Colonic mucosa (tissue), 4 donors: ENCODE data around the gene CAMK1D. TPM values are rescaled to one million over a fixed set of nuclear protein-coding genes. Genes with fewer than 3 reads are reported as not detected.

Experiments used
- DNase-seq: peaks from one replicate; pipeline ENCODE4 v3.0.0-alpha.2; 2020
- H3K27ac ChIP-seq: fragments of 200-600 bp; one replicate; pipeline ENCODE4 v1.8.0; 2021
- H3K27me3 ChIP-seq: fragments of 200-600 bp; one replicate; pipeline ENCODE4 v1.8.0; 2021
- H3K36me3 ChIP-seq: fragments of 200-600 bp; one replicate; pipeline ENCODE4 v1.8.0; 2021
- H3K4me1 ChIP-seq: fragments of 200-600 bp; one replicate; pipeline ENCODE4 v1.8.0; 2021; ENCODE audit warnings: mild to moderate bottlenecking
- H3K4me3 ChIP-seq: fragments of 200-600 bp; one replicate; pipeline ENCODE4 v1.8.0; 2021
- H3K9ac ChIP-seq, 2 donors: one replicate each; pipeline ENCODE4 v1.7.0; 2013; ENCODE audit warnings: control low read depth in 2 of 2, low read depth in 2 of 2, low read length in 2 of 2
- H3K9me3 ChIP-seq: fragments of 200-600 bp; one replicate; pipeline ENCODE4 v1.8.0; 2021
- CTCF ChIP-seq: fragments of 200-600 bp; IDR thresholded peaks from one replicate; pipeline ENCODE4 v1.8.0; 2022; ENCODE audit warnings: antibody characterized with exemption, mild to moderate bottlenecking
- intact Hi-C: fragments of 100-400 bp; cut with DNase I; formaldehyde crosslinking; loops from one replicate; pipeline ENCODE4 v1.14.1; 2022
- total RNA-seq, 2 donors: library from RNA; stranded (reverse); fragmentation: NEBNext Ultra II Directional in 1 of 2; extraction: Animal tissue kit (Norgen Biotek cat#: 25700) in 1 of 2; gene quantifications; one replicate each; pipeline ENCODE4 v1.2.1, GENCODE V29; 2021
- donor health status: healthy.
- donor health status: DM: no; HTN: no; CAD: no.
- donor health status: DM: no; HTN: no; CAD: no.

The CAMK1D gene
- total RNA-seq, 2 donors from 2014 or later, result 21.3 to 29.7 TPM

GRCh38 chr10:12625393-12626023 lies 276.2 kb downstream of the CAMK1D start:
- intact Hi-C loops, result no loop called here
- H3K4me1 ChIP-seq, result peaks cover 7% of the 10 kb centered on the region
- H3K9ac ChIP-seq, result no peak overlapping the region
- no peaks in the 10 kb centered on the region for H3K27me3 ChIP-seq
- H3K4me3 ChIP-seq, result no peak overlapping the region
- H3K9me3 ChIP-seq, result no peaks in the 10 kb centered on the region
- DNase-seq, result no peak
- no peak for TF ChIP-seq CTCF
- H3K36me3 ChIP-seq, result no peaks in the 10 kb centered on the region
- H3K27ac ChIP-seq, result no peak overlapping the region

- Histone ChIP-seq H3K9ac (peak overlapping the region in 1 of 2 donors; percentile 52), H3K27me3 (no peaks in the 10 kb centered on the region), H3K36me3 (no peaks in the 10 kb centered on the region), H3K4me1 (peaks cover 12% of the 10 kb centered on the region), H3K9me3 (no peaks in the 10 kb centered on the region), H3K27ac (peak overlapping the region; percentile 85), H3K4me3 (no peak overlapping the region)
- TF ChIP-seq CTCF, result no peak
- no peak for DNase-seq
- intact Hi-C loops, result no loop called here
Observed at GRCh38 chr10:12628153-12628552, 278.8 kb downstream of the CAMK1D start.

GRCh38 chr10:12628964-12629766 lies 279.8 kb downstream of the CAMK1D start:
- peak; percentile 72 for DNase-seq
- TF ChIP-seq CTCF, result no peak
- H3K4me1 ChIP-seq, result peaks cover 12% of the 10 kb centered on the region
- H3K36me3 ChIP-seq, result no peaks in the 10 kb centered on the region
- H3K27me3 ChIP-seq, result no peaks in the 10 kb centered on the region
- H3K4me3 ChIP-seq, result no peak overlapping the region
- H3K27ac ChIP-seq, result peak overlapping the region; percentile 85
- H3K9ac ChIP-seq, result peak overlapping the region in 1 of 2 donors; percentile 52
- no peaks in the 10 kb centered on the region for H3K9me3 ChIP-seq
- intact Hi-C loops, result no loop called here

GRCh38 chr10:12629767-12630165 lies 280.4 kb downstream of the CAMK1D start:
- no peaks in the 10 kb centered on the region for H3K9me3 ChIP-seq
- H3K36me3 ChIP-seq, result no peaks in the 10 kb centered on the region
- H3K4me1 ChIP-seq, result peaks cover 12% of the 10 kb centered on the region
- no peak for DNase-seq
- intact Hi-C loops, result no loop called here
- H3K27me3 ChIP-seq, result no peaks in the 10 kb centered on the region
- no peak for TF ChIP-seq CTCF
- no peak overlapping the region for H3K4me3 ChIP-seq
- peak overlapping the region in 1 of 2 donors; percentile 36 for H3K9ac ChIP-seq
- H3K27ac ChIP-seq, result peak overlapping the region; percentile 85

- Histone ChIP-seq H3K27me3 (no peaks in the 10 kb centered on the region), H3K36me3 (no peaks in the 10 kb centered on the region), H3K27ac (peak overlapping the region; percentile 58), H3K9me3 (no peaks in the 10 kb centered on the region), H3K4me3 (no peak overlapping the region), H3K9ac (peak overlapping the region in 1 of 2 donors; percentile 49), H3K4me1 (peaks cover 12% of the 10 kb centered on the region)
- no peak for TF ChIP-seq CTCF
- DNase-seq, result peak; percentile 65
- intact Hi-C loops, result no loop called here
Observed at GRCh38 chr10:12631216-12631615, 281.9 kb downstream of the CAMK1D start.
